ENCODE results near the gene RPTOR. TPM values are rescaled to one million over a fixed set of nuclear protein-coding genes. Genes with fewer than 3 reads are reported as not detected.

The RPTOR gene
- total RNA-seq, 1 donor from 2014 or later = 32.0 TPM

DNA sequence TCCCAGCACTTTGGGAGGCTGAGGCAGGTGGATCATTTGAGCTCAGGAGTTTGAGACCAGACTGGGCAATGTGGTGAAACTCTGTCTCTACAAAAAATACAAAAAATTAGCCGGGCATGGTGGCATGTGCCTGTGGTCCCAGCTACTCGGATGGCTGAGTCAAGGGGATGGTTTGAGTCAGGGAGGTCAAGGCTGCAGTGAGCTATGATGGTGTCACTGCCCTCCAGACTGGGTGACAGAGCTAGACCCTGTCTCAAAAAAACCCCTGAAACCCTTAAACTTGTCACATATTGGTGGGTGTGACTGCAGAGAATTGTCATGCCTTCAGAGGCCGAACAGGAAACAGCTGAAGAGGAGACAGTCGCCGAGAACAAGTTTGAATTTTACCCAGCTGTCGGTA, 13.4 kb downstream of the RPTOR start:
- no peaks in the 10 kb centered on the region for H3K27me3 Mint-ChIP-seq (ENCODE audit: low read depth, unreplicated experiment)
- Histone ChIP-seq H4K20me1 (ENCODE audit: insufficient read depth, low read length) (peaks cover 55% of the 10 kb centered on the region), H3K9me3 (ENCODE audit: insufficient read depth, low read depth, low read length) (no peaks in the 10 kb centered on the region), H3K27ac (ENCODE audit: low read depth, low read length) (no peak overlapping the region), H3K9ac (ENCODE audit: low read length) (no peak overlapping the region), H3K4me3 (ENCODE audit: insufficient read depth, low read depth, low read length) (no peak overlapping the region), H3K4me2 (ENCODE audit: low read length) (no peak overlapping the region), H2AFZ (ENCODE audit: low read depth, low read length) (no peak overlapping the region), H3K36me3 (ENCODE audit: insufficient read depth, low read length) (no peaks in the 10 kb centered on the region), H3K4me1 (ENCODE audit: insufficient read depth, low read length) (peaks cover 28% of the 10 kb centered on the region), H3K79me2 (ENCODE audit: insufficient read depth, low read length) (peaks cover 65% of the 10 kb centered on the region), H3K27me3 (ENCODE audit: insufficient read depth, low read length) (no peaks in the 10 kb centered on the region)
- DNase-seq (ENCODE audit: low read depth) (no peak), FAIRE-seq (no peak)
- no peak overlapping the region for H3K27ac Mint-ChIP-seq (ENCODE audit: unreplicated experiment)
- TF ChIP-seq, protein P1, sequence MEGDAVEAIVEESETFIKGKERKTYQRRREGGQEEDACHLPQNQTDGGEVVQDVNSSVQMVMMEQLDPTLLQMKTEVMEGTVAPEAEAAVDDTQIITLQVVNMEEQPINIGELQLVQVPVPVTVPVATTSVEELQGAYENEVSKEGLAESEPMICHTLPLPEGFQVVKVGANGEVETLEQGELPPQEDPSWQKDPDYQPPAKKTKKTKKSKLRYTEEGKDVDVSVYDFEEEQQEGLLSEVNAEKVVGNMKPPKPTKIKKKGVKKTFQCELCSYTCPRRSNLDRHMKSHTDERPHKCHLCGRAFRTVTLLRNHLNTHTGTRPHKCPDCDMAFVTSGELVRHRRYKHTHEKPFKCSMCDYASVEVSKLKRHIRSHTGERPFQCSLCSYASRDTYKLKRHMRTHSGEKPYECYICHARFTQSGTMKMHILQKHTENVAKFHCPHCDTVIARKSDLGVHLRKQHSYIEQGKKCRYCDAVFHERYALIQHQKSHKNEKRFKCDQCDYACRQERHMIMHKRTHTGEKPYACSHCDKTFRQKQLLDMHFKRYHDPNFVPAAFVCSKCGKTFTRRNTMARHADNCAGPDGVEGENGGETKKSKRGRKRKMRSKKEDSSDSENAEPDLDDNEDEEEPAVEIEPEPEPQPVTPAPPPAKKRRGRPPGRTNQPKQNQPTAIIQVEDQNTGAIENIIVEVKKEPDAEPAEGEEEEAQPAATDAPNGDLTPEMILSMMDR (IDR thresholded peaks at IDR 0.05; ENCODE audit: insufficient read depth, low read depth, low read length) = no peak
- no peak for TF ChIP-seq EZH2 (IDR thresholded peaks at IDR 0.05; ENCODE audit: insufficient read depth, low read length)
- H3K4me3 Mint-ChIP-seq (ENCODE audit: unreplicated experiment) = no peak overlapping the region
- peaks cover 31% of the 10 kb centered on the region for H3K4me1 Mint-ChIP-seq (ENCODE audit: low read depth, unreplicated experiment)
- no peaks in the 10 kb centered on the region for H3K9me3 Mint-ChIP-seq (ENCODE audit: unreplicated experiment)
- H3K36me3 Mint-ChIP-seq (ENCODE audit: low read depth, unreplicated experiment) = peaks cover 8% of the 10 kb centered on the region

DNA sequence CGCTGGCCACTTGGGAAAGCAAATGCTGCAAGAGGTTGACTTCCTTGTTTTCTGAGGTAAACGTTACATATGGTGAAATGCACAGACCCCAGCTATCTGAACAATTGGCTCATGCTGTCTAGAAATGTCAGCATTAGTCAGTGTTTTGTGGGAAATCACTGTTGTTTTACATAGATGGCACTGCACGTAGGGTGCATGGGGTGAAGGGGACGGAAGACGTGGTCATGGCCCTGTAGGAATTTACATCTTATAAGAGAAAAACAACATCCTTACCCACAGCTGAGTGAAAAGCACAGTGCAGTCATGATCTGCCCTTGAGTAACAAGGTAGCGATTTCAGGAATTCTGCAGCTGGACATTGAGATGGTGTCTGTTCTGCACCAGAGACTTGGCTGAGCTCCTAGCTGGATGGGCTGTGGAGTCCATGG, 15.2 kb downstream of the RPTOR start:
- Histone ChIP-seq H3K36me3 (ENCODE audit: insufficient read depth, low read length) (no peaks in the 10 kb centered on the region), H2AFZ (ENCODE audit: low read depth, low read length) (no peak overlapping the region), H3K9ac (ENCODE audit: low read length) (peak overlapping the region; percentile 72), H3K4me1 (ENCODE audit: insufficient read depth, low read length) (peaks cover 28% of the 10 kb centered on the region), H3K4me3 (ENCODE audit: insufficient read depth, low read depth, low read length) (no peak overlapping the region), H3K79me2 (ENCODE audit: insufficient read depth, low read length) (peaks cover 67% of the 10 kb centered on the region), H3K27me3 (ENCODE audit: insufficient read depth, low read length) (no peaks in the 10 kb centered on the region), H4K20me1 (ENCODE audit: insufficient read depth, low read length) (peaks cover 50% of the 10 kb centered on the region), H3K27ac (ENCODE audit: low read depth, low read length) (peak overlapping the region; percentile 90), H3K9me3 (ENCODE audit: insufficient read depth, low read depth, low read length) (no peaks in the 10 kb centered on the region), H3K4me2 (ENCODE audit: low read length) (peak overlapping the region; percentile 72)
- Mint-ChIP-seq H3K4me3 (ENCODE audit: unreplicated experiment) (peak overlapping the region; percentile 14), H3K9me3 (ENCODE audit: unreplicated experiment) (no peaks in the 10 kb centered on the region), H3K27me3 (ENCODE audit: low read depth, unreplicated experiment) (no peaks in the 10 kb centered on the region), H3K36me3 (ENCODE audit: low read depth, unreplicated experiment) (peaks cover 8% of the 10 kb centered on the region), H3K27ac (ENCODE audit: unreplicated experiment) (peak overlapping the region; percentile 95), H3K4me1 (ENCODE audit: low read depth, unreplicated experiment) (peaks cover 32% of the 10 kb centered on the region)
- TF ChIP-seq EZH2 (IDR thresholded peaks at IDR 0.05; ENCODE audit: insufficient read depth, low read length) = no peak
- TF ChIP-seq, protein P1 (IDR thresholded peaks at IDR 0.05; ENCODE audit: insufficient read depth, low read depth, low read length) = no peak
- DNase-seq (ENCODE audit: low read depth) = peak; percentile 93
- FAIRE-seq = peak; percentile 56

DNA sequence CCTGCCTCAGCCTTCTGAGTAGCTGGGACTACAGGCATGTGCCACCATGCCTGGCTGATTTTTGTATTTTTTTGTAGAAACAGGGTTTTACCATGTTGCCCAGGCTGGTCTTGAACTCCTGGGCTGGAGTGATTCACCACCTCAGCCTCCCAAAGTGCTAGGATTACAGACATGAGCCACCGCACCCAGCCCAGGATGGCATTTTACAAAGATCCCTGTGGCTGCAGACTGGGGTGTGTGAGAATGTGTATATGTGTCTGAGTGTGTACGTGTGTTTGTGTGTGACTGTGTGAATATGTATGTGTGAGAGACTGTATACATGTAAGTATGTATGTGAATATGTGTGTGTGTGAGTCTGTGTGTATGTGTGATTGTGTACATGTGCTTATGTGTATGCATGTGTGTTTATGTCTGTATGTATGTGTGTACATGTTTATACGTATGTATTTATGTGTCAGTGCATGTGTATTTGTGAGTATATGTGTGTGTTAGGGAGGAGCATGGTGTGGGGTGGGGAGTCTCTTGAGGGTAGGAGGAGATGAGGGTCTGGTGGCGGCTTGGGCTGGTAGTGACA, 17.0 kb downstream of the RPTOR start:
- DNase-seq (ENCODE audit: low read depth) (no peak), FAIRE-seq (no peak)
- Histone ChIP-seq H3K4me2 (ENCODE audit: low read length) (no peak overlapping the region), H3K4me3 (ENCODE audit: insufficient read depth, low read depth, low read length) (no peak overlapping the region), H3K9me3 (ENCODE audit: insufficient read depth, low read depth, low read length) (no peaks in the 10 kb centered on the region), H2AFZ (ENCODE audit: low read depth, low read length) (no peak overlapping the region), H3K27ac (ENCODE audit: low read depth, low read length) (no peak overlapping the region), H3K79me2 (ENCODE audit: insufficient read depth, low read length) (peaks cover 66% of the 10 kb centered on the region), H3K27me3 (ENCODE audit: insufficient read depth, low read length) (no peaks in the 10 kb centered on the region), H4K20me1 (ENCODE audit: insufficient read depth, low read length) (peaks cover 52% of the 10 kb centered on the region), H3K4me1 (ENCODE audit: insufficient read depth, low read length) (peaks cover 32% of the 10 kb centered on the region), H3K9ac (ENCODE audit: low read length) (no peak overlapping the region), H3K36me3 (ENCODE audit: insufficient read depth, low read length) (no peaks in the 10 kb centered on the region)
- Mint-ChIP-seq H3K4me1 (ENCODE audit: low read depth, unreplicated experiment) (peaks cover 44% of the 10 kb centered on the region), H3K36me3 (ENCODE audit: low read depth, unreplicated experiment) (peaks cover 4% of the 10 kb centered on the region), H3K27ac (ENCODE audit: unreplicated experiment) (peak overlapping the region; percentile 19), H3K4me3 (ENCODE audit: unreplicated experiment) (no peak overlapping the region), H3K9me3 (ENCODE audit: unreplicated experiment) (no peaks in the 10 kb centered on the region), H3K27me3 (ENCODE audit: low read depth, unreplicated experiment) (no peaks in the 10 kb centered on the region)
- TF ChIP-seq, protein P1 (IDR thresholded peaks at IDR 0.05; ENCODE audit: insufficient read depth, low read depth, low read length) = no peak
- no peak for TF ChIP-seq EZH2 (IDR thresholded peaks at IDR 0.05; ENCODE audit: insufficient read depth, low read length)
